ENCODE data around the gene MCRIP1. TPM values are rescaled to one million over a fixed set of nuclear protein-coding genes. Genes with fewer than 3 reads are reported as not detected.

The MCRIP1 gene
- total and polyA plus RNA-seq, 8 donors = 61.7 to 97.6 (median 80.7) TPM

GRCh38 chr17:81869221-81870130 is 36.4 kb upstream of the MCRIP1 start:
- ATAC-seq (peak; percentile 17), DNase-seq (peak in 2 of 4 donors; percentile 38 to 52)
- H3K4me3 ChIP-seq = peak overlapping the region; percentile 69 to 97

GRCh38 chr17:81868674-81869220 is 35.7 kb upstream of the MCRIP1 start:
- peak overlapping the region; percentile 7 to 98 for H3K27ac ChIP-seq
- peak in 1 of 4 donors; percentile 53 for DNase-seq
- no peaks in the 10 kb centered on the region for H3K27me3 ChIP-seq
- TF ChIP-seq CTCF (IDR thresholded peaks at IDR 0.05) = no peak
- H3K36me3 ChIP-seq = peaks cover 4 to 52% of the 10 kb centered on the region in 2 donors
- peak; percentile 5 for ATAC-seq
- peaks cover 18 to 82% of the 10 kb centered on the region in 2 donors for H3K4me1 ChIP-seq
- peak overlapping the region in 1 of 2 donors; percentile 97 for H3K4me3 ChIP-seq
- no peaks in the 10 kb centered on the region for H3K9me3 ChIP-seq
- intact Hi-C loops (cut with DNase I) = no loop called here

More at GRCh38 chr17:81869221-81870130, 36.4 kb upstream of the MCRIP1 start:
- peaks cover 4 to 47% of the 10 kb centered on the region in 2 donors for H3K36me3 ChIP-seq
- TF ChIP-seq CTCF (IDR thresholded peaks at IDR 0.05) = peak; percentile 81 to 91
- intact Hi-C loops (cut with DNase I) = no loop called here
- no peaks in the 10 kb centered on the region for H3K27me3 ChIP-seq
- H3K4me1 ChIP-seq = peaks cover 18 to 75% of the 10 kb centered on the region in 2 donors
- peak overlapping the region; percentile 97 to 98 for H3K27ac ChIP-seq
- H3K9me3 ChIP-seq = no peaks in the 10 kb centered on the region

- no peaks in the 10 kb centered on the region for H3K9me3 ChIP-seq
- no peaks in the 10 kb centered on the region for H3K27me3 ChIP-seq
- ATAC-seq = no peak
- peaks cover 18 to 88% of the 10 kb centered on the region in 2 donors for H3K4me1 ChIP-seq
- no peak for DNase-seq
- peak overlapping the region; percentile 7 to 53 for H3K27ac ChIP-seq
- peaks cover 4 to 52% of the 10 kb centered on the region in 2 donors for H3K36me3 ChIP-seq
- no peak overlapping the region for H3K4me3 ChIP-seq
- no peak for TF ChIP-seq CTCF (IDR thresholded peaks at IDR 0.05)
- intact Hi-C loops (cut with DNase I) = no loop called here
Observed at GRCh38 chr17:81867991-81868673, 35.0 kb upstream of the MCRIP1 start.

- Histone ChIP-seq H3K27me3 (no peaks in the 10 kb centered on the region), H3K36me3 (peaks cover 4 to 52% of the 10 kb centered on the region in 2 donors), H3K4me3 (no peak overlapping the region), H3K9me3 (no peaks in the 10 kb centered on the region), H3K27ac (peak overlapping the region in 1 of 2 donors; percentile 53), H3K4me1 (peaks cover 18 to 90% of the 10 kb centered on the region in 2 donors)
- intact Hi-C loops (cut with DNase I) = no loop called here
- TF ChIP-seq CTCF (IDR thresholded peaks at IDR 0.05) = no peak
- no peak for ATAC-seq
- no peak for DNase-seq
Observed at GRCh38 chr17:81867170-81867990, 34.3 kb upstream of the MCRIP1 start.

Data from left lung (tissue), 10 donors.